Renal cortical epithelial cell (primary cell): ENCODE results near the gene FNIP1. TPM values are rescaled to one million over a fixed set of nuclear protein-coding genes. Genes with fewer than 3 reads are reported as not detected.
"Not testable (repeated sequence)": the region's sequence is repeated elsewhere in the genome, so short reads cannot be mapped to it uniquely, and the experiment has no call there.

Source experiments
- DNase-seq: peaks from one replicate; pipeline ENCODE4 v3.0.0-alpha.2; 2011; ENCODE audit warnings: low read depth
- total RNA-seq: library from RNA; depleted of rRNA; stranded (reverse); fragments of >200 nt; gene quantifications from 2 replicates; pipeline ENCODE4 v1.2.3, GENCODE V29; 2014

Gene FNIP1
- total RNA-seq, 1 donor from 2014 or later = 49.3 TPM

DNA sequence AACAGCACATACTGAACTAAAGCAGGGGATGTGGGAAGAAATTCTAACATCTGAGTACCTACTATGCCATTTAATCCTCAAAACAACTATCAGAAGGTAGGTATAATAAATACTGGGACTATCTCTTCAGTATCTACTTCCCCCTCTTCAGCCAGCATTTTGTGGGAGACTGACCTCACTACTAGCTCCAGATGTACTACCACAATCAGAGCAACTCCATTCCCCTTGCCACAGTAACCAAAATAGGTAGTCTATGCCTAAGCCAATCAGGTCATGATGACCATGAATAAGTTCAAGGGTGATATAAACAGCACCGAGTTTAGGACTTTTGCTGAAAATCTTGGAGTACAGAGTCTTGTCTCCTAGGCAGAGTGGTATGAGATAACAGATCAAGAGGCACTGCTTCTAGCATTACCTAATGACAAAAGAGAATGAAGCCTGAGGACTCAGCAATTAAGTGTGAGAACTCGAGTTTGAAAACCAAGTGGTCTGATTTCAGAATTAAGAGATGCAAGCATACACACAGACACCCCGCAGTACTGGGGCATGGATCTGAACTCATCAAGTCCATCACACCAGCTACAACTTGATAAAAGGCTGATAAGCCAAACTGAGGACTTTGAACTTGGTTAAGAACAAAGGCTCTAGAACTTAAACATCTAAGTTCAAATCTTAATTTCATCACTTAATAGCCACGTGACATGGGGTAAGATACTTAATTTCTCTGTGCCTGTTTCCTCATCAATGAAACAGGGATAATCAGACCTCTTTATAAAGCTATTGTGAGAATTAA is 9.7 kb downstream of the FNIP1 start:
- DNase-seq = no peak

DNA sequence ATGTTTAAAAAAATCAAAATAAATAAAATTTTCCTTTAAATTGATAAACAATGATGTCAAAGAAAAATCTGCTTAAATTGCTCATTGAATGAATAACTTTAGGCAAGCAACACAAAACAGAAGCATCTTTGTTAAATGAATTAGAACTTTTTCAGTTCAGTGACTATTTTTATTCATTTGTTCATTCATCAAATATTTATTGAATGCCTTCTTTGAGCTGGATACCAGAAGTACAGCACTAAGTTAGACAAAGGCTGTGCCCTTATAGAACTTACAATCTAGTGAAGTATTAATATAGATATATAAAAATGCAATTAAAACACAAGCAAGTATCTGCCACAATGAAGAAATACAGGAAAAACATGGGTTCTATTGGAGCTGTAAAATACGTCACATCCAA is 10.8 kb downstream of the FNIP1 start:
- DNase-seq = no peak

DNA sequence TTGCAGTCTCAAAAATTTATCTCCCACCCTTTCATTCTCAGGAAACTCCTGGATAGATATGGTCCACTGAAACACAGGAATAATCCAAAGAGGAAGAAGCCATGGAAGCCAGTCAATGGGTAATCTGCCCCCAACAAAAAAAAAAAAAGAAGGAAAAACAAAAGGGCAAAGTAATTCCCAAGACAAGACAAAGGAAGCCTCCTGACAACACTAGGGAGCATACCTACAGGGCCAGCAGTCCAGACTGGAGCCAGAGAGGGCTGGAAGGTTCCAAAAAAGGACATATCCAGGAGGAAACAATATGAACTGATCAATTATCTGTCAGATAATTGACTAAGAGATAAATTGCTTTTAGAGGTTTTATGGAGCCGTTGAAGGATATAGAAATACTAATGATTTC is 12.9 kb downstream of the FNIP1 start:
- DNase-seq = peak; percentile 28

DNA sequence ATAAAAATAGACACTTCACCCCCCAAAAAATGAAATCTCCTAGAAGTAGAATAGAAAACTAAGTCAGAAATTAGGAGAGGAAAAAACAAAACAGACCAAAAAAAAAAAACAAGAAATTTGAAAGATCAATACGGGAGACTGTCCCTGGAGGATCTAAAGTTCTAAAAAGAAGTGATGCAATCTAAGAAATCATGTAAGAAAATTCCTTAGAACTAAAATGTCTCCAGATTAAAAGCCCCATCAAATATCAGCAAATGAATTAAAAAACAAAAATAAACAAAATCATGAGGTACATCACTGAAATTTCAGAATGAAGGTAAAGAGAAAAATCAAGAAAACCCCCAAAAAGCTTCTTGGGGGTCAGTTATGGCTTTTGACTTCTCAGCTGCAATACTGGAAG is 13.5 kb downstream of the FNIP1 start:
- no peak for DNase-seq

DNA sequence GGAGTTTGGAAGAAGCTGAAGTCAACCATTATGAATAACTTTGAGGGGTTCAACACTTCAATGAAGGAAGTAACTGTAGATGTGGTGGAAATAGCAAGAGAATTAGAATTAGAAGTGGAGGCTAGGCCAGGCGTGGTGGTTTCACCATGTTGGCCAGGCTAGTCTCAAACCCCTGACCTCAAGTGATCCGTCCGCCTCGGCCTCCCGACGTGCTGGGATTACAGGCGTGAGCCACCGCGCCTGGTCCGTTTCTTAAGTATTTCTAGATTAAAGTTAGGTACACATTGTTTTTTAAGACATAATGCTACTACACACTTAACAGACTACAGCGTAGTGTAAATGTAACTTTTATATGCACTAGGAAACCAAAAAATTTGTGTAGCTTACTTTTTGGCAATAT is 14.1 kb downstream of the FNIP1 start:
- DNase-seq = no peak

DNA sequence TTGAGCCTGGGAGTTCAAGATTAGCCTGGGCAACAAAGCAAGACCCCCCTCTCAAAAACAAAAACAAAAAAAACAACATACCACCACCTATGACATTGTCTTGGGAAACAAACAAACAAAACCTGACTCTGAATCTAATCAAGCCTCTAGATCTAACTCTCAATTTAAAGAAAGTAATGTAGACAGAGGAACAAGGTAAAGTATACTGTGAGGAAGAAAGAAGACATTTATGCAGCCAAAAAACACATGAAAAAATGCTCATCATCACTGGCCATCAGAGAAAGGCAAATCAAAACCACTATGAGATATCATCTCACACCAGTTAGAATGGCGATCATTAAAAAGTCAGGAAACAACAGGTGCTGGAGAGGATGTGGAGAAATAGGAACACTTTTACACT is 18.7 kb downstream of the FNIP1 start:
- not testable (repeated sequence) for DNase-seq

DNA sequence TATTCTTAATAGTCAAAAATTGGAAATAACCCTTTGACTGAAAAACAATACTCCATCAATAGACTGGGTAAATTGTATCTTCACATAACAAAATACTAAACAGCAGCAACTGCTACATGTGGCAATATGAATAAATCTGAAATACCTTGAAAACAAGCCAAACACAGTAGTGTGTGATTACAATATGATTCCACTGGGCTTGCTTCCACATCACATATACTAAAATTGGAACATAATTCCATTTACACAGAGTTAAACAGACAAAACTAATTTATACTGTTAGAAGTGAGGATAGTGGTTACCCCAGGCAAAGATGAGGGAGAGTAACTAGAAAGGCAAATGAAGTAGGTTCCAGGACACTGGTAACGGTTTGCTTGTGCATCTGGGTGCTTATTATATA is 20.4 kb downstream of the FNIP1 start:
- no peak for DNase-seq

DNA sequence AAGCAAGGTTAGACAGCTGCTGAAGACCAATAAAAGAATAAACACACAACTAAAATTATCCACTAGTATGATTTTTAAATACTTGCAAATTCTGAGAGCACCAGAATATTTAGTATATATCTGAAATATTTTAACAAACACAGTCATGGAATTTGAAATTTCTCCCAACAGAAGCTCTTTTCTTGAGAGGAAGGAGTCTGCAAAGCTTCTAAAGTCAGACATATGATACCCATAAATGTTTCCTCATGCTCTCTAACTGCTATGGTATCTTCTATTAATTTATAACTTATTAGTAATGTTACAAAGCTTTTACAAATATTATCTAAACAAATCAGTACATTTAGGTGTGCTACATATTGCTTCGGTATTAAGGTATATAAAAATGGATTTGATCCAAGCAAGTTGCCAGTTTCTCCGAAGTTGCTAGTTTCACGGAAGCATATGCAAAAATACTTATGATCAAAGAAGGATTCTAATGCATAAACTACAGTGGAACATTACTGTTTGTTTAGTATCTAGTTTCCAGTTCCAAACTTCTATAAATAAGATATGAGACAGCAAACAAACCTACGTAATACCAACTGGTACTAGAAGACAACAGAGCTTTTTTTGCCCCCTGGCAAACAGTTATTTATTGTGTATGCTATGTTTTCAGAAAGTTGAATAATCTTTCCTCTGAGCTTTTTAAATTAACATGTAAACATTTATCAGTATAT is 22.0 kb downstream of the FNIP1 start:
- DNase-seq = no peak

DNA sequence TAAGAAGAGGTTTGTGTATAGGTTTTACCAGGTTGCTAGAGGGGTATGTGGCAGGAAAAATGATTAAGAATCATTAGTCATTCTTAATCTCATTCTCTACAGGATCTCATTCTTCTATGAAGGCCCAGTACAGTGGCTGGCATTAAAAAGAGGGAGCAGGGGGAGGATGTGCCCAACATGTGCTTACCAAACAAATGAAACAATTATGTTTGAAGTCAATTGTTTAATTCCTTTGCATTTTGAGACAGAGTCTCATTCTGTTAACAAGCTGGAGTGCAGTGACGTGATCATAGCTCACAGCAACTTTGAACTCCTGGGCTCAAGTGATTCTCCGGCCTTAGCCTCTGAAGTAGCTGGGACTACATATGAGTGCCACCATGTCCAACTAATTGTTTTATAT is 23.0 kb downstream of the FNIP1 start:
- no peak for DNase-seq

DNA sequence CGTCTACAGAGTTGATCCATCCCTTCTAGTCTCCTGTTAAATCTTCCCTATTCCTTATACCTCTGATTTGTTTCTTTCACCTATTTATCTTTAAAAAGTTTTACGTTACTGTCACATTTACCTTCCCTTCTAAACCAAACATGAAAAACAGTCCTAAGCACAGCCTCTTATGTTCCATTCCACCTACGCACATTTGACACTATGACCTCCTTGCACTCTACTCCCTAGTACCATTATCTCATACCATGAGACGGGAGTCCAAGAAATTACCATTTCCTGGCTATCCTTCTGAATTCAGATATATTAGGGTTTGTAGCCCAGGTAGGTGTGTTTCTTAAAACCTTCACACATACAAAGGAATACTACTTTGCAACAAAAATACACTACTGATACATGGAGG is 25.1 kb downstream of the FNIP1 start:
- DNase-seq = no peak

DNA sequence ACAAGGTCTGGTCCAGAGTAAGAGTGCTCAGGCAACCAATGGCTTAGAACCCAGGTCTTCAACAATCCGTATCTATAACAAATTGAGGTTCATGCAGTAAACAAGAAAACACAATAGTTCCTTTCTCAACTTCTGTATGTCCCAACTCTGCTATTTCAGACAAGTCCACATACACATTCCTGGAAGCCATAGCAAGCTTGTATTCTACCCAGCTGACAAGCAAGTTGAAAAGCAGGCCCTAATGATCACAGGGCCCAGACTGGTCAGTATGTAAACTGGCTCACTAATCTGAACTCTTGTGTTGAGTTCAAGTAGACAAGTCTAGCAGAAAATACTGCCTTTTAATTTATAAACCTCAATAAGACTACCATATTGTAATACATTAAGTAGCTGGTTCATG is 26.9 kb downstream of the FNIP1 start:
- peak; percentile 8 for DNase-seq

DNA sequence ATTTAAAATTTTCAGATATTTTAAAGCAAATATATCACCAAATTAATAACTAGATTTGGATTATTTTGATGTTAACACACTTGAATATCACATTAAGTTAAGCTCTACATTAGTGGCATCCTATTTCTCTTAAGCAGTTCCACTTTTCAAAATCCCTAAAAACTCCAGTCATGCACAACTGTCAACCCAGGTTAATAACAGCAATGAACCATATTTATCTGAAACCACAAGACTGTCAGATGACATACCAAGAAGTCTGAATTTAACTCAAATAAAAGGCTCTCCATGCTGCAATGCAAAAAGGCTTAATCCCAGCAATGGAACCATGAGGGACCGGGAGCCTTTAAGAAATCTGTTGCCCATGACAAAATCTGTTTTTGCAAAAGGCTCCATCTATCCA is 27.5 kb downstream of the FNIP1 start:
- DNase-seq = no peak

DNA sequence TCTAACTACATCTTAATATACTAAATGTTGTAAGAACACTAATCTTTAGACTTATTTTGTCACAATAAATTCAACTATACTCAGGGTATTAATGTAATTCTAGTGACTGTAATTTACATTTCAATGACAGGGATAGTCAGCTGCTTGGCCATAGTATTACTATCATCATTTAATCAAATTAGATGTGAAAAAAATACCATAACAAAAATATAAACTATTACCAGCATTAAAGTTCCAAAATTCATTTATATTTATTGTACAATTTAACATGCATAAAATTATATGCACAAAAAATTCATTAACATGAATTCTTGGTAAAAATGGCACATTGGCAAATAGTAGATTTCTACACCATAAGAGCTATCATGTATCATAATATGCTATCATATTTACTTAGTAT is 28.9 kb downstream of the FNIP1 start:
- no peak for DNase-seq

DNA sequence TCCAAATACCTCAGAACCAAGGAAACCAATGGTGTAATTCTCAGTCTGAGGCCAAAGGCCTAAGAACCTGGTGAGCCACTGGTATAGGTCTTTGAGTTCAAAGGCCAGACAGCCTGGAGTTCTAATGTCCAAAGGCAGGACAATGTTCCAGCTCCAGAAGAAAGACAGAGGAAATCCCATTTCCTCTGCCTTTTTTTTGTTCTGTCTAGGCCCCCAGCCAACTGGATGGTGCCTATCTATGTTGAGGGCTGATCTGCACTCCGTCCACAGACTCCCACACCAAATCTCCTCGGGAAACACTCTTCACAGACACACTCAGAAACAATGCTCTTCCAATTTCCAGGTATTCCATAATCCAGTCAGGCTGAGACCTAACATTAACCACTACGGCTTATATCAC is 30.1 kb downstream of the FNIP1 start:
- DNase-seq = no peak

DNA sequence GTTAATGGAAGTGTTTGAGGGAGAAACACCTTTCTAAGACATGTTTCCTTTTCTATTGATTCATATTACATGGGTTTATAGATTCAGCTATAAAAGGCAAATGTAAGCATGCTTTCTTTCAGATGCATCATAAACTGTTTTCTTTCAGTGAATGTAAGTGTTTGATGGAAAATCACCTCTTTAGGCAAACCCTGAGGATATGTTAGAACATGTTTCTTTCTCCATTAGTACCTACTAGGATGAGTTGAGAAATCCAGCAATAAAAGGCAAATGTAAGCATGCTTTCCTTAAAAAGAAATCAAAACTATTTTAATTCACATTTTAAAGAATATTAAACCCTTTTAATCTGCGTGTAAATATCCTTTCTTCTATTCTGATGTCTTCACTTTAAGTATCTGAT is 31.6 kb downstream of the FNIP1 start:
- DNase-seq = no peak

DNA sequence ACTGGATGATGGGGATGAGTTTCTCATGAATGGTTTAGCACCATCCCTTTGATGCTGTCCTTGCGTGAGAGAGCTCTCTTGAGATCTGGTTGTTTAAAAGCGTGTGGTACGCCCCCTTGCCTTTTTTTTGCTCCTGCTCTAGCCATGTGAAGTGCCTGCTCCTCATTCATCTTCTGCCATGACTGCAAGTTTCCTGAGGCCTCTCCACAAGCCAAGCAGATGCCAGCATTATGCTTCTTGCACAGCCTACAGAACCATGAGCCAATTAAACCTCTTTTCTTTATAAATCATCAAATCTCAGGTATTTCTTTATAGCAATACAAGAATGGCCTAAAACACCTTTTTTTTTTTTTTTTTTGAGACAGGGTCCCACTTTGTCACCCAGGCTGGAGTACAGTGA is 32.8 kb downstream of the FNIP1 start:
- DNase-seq = no peak

DNA sequence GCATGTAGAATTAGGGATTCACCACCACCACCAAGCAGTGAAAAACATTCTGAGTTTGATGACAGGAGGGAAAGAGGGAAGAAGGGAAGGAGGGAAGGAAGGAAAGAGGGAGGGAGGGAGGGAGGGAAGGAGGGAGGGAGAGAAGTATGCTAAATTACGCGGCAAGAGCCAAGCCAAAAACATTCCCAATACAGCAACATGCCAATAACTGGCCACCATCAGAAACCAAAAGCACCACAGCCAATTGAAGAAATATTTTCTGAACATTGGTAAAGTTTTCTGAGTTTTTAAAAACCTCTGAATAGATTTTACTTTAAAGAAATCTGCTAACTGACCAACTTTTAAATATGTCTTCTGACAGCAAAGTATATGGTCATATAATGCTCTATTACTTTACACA is 36.0 kb downstream of the FNIP1 start:
- no peak for DNase-seq

DNA sequence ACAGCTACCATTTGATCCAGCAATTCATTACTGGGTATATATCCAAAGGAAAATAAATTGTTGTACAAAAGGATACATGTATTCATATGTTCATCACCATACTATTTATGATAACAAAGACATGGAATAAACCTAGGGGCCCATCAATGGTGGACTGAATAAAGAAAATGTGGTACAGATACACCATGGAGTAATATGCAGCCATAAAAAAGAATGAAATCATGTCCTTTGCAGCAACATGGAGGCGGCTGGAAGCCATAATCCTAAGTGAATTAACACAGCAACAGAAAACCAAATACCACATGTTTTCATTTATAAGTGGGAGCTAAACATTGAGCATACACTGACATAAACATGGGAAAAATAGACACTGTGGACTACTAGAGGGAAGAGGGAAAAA is 37.1 kb downstream of the FNIP1 start:
- no peak for DNase-seq

DNA sequence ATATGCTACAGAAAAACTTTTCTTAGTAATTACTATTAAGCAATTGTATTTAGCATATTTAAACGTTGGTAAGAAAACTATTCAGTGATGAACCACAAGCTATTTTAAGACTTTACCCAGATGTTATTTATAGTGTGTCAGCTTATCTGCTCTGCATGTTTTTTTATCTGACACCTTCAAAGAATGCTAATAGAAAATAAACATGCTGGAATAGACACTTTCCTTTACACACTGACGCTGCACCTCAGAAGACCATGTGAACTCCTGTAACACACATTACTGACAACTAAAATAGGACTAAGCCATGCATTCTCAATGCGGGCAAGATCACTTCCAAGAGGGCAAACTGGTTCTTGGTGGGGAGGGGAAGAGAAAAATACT is 38.3 kb downstream of the FNIP1 start:
- peak; percentile 11 for DNase-seq

DNA sequence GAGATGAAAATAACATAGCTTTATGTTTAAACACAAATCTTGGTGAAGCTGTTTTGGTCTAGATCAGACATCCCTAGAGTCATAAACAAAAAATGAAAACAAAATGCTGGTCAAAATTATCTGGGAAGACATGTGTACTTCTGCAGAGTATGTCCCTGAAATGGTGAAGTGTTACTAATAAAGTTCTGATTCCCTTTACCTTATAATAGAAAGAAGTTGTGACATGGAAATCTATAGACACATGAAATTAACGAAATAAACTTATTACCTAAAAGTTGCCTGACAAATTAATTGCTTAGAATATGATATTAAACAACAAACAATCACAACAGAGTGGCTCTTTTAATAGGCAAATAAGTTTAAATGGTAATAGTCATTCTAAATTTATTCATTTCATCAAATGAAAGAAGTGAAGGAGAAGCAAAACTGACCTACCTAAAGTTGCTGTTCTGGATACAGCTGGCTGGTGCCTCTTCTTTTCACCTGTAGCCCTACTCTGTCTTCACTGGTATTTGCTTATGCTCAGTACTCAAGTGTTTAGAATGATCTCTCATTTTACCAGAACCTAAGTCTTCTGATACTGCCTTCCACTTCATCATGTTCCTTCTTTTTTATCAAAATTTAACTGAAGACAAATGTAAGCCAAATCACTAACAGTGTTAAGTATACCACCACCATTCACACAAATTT is 38.8 kb downstream of the FNIP1 start:
- no peak for DNase-seq

DNA sequence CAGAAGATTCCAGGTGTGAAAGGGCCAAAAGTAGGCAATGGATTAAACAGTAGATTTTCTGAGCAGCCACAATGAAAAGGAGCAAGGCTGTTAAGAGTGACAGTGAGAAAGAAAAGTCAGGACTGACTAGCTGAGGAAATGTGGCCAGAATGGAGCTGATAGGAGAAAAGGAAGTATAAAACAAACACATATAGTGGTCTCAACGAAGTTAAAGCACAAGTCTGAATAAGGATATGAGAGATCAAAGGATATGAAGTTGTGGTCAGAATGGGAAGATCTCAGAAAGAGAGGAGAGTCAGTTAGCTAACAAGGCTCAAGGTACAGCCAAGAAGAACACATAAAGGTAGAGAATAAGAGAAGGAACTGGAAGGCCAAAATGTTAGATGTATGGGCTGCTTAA is 39.9 kb downstream of the FNIP1 start:
- no peak for DNase-seq

DNA sequence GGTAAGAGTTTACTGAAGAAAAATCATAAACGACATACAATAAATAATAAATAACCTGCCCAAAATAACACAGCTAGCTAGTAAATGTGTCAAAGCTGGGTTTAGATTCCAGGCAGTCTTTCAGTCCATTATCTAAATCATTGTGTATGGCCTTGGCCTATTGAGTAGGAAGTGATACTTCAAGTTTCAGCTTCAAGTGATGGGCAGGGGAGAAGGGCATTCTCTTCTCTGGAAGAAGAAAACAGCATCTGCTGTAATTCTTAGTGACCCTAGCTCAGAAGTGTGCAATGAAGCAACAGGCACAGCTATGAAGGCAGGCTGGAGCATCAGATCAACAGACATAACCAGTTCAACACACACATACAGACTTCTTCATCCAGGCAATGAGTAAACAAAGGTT is 42.5 kb downstream of the FNIP1 start:
- no peak for DNase-seq

DNA sequence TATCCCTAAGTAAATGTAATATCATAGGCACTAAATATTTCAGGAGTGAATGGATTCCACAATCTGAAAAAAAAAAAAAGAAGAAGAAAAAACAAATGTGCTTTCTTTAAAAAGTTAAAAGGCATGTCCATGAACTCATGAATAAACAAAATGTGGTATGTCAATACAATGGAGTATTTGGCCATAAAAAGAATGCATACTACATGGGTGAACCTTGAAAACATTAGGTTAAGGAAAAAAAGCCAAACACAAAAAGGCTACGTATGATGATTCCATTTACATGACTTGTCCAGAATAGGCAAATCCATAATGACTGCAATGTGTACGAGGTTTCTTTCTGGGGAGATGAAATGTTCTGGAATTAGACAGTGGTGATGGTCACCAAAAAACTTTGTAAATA is 45.3 kb downstream of the FNIP1 start:
- DNase-seq = no peak
